Measurements from ENCODE around the gene TYW1.
"Not testable (repeated sequence)": the region's sequence is repeated elsewhere in the genome, so short reads cannot be mapped to it uniquely, and the experiment has no call there.

DNA sequence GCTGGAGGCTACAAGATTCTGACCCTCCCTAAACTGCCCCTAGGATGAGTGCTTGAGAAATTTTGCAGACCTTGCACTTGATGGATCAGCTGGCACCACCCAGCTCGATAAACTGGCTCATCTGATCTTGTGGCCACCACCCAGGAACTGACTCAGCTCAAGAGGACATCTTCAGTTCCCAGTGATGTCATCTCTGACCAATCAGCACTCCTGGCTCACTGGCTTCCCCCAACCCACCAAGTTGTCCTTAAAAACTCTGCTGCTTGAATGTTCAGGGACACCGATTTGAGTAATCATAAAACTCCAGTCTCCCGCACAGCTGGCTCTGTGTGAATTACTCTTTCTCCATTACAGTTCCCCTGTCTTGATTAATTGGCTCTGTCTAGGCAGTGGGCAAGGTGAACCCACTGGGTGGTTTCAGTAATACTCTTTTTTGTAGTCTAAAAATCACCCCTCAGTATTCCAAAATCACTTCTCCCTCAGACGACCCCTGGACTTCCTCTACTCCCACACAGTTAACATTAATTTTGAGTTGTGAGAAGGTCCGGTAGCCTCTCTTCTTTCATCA is 229.8 kb downstream of the TYW1 start:
- TF ChIP-seq, protein P1, sequence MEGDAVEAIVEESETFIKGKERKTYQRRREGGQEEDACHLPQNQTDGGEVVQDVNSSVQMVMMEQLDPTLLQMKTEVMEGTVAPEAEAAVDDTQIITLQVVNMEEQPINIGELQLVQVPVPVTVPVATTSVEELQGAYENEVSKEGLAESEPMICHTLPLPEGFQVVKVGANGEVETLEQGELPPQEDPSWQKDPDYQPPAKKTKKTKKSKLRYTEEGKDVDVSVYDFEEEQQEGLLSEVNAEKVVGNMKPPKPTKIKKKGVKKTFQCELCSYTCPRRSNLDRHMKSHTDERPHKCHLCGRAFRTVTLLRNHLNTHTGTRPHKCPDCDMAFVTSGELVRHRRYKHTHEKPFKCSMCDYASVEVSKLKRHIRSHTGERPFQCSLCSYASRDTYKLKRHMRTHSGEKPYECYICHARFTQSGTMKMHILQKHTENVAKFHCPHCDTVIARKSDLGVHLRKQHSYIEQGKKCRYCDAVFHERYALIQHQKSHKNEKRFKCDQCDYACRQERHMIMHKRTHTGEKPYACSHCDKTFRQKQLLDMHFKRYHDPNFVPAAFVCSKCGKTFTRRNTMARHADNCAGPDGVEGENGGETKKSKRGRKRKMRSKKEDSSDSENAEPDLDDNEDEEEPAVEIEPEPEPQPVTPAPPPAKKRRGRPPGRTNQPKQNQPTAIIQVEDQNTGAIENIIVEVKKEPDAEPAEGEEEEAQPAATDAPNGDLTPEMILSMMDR (IDR thresholded peaks at IDR 0.05; ENCODE audit: insufficient read depth, low read length, poor library complexity, severe bottlenecking) = not testable (repeated sequence)
- not testable (repeated sequence) for TF ChIP-seq EZH2phosphoT487 (conservative IDR thresholded peaks at IDR 0.05; ENCODE audit: low read length)
